Natural killer cell (primary cell): ENCODE measurements around the gene BRS3. TPM values are rescaled to one million over a fixed set of nuclear protein-coding genes. Genes with fewer than 3 reads are reported as not detected.

Source experiments
- ATAC-seq, 3 donors: fragments of 150-1000 bp in 2 of 3; fragments of 200-7000 bp in 1 of 3; cut with Tn5 transposase; 1 replicate in 1 of 3; 2 replicates in 2 of 3; pipeline ENCODE4 v1.10.0; 2021; ENCODE audit warnings: mild to moderate bottlenecking in 2 of 3, moderate library complexity in 2 of 3
- DNase-seq, 2 donors: peaks; one replicate each; pipeline versions ENCODE4 v3.0.0 to v3.0.0-alpha.2; 2013 to 2021; ENCODE audit warnings: mixed read lengths in 1 of 2
- H3K27ac ChIP-seq: one replicate; pipeline ENCODE4 v1.5.1; 2013; ENCODE audit warnings: mild to moderate bottlenecking, low read length
- H3K27me3 ChIP-seq: one replicate; pipeline ENCODE4 v1.6.1; 2013; ENCODE audit warnings: low read length; ENCODE audit not compliant: control insufficient read depth, insufficient read depth
- H3K36me3 ChIP-seq: one replicate; pipeline ENCODE4 v1.6.1; 2013; ENCODE audit warnings: low read length; ENCODE audit not compliant: control insufficient read depth, insufficient read depth
- H3K4me1 ChIP-seq: one replicate; pipeline ENCODE4 v1.6.1; 2013; ENCODE audit warnings: low read length; ENCODE audit not compliant: control insufficient read depth, insufficient read depth
- H3K4me3 ChIP-seq: one replicate; pipeline ENCODE4 v1.5.1; 2013; ENCODE audit warnings: low read length
- H3K9me3 ChIP-seq: one replicate; pipeline ENCODE4 v1.6.1; 2013; ENCODE audit warnings: low read length; ENCODE audit not compliant: control insufficient read depth, insufficient read depth
- H3K27ac Mint-ChIP-seq, 2 donors: one replicate each; pipeline ENCODE4 v1.8.0; 2022; ENCODE audit warnings: mild to moderate bottlenecking in 2 of 2, mixed read lengths in 2 of 2, moderate library complexity in 1 of 2
- H3K27me3 Mint-ChIP-seq, 2 donors: one replicate each; pipeline ENCODE4 v1.8.0; 2022; ENCODE audit warnings: low read depth in 2 of 2, mixed read lengths in 2 of 2
- H3K36me3 Mint-ChIP-seq: one replicate; pipeline ENCODE4 v1.8.0; 2022; ENCODE audit warnings: mixed read lengths
- H3K4me1 Mint-ChIP-seq, 2 donors: one replicate each; pipeline ENCODE4 v1.8.0; 2022; ENCODE audit warnings: mixed read lengths in 2 of 2
- H3K4me3 Mint-ChIP-seq: one replicate; pipeline ENCODE4 v1.8.0; 2022; ENCODE audit warnings: mild to moderate bottlenecking, moderate library complexity, mixed read lengths
- H3K9me3 Mint-ChIP-seq, 2 donors: one replicate each; pipeline ENCODE4 v1.8.0; 2022; ENCODE audit warnings: mixed read lengths in 2 of 2
- WGBS: methylation state at CpG from one replicate; pipeline ENCODE4 v1.1.7; 2013; ENCODE audit warnings: missing lambda C conversion rate; ENCODE audit not compliant: insufficient coverage; 5-methylcytosine and 5-hydroxymethylcytosine counted together
- intact Hi-C: fragments of 100-400 bp; cut with micrococcal nuclease; formaldehyde crosslinking; loops from one replicate; pipeline ENCODE4 v1.14.2; 2022
- total RNA-seq, 4 donors: library from RNA; stranded (reverse); fragments of 120-200 nt in 1 of 4; gene quantifications; one replicate each; pipeline versions ENCODE4 v1.2.3 to v1.2.4, GENCODE V29; 2013 to 2022
- TF ChIP-seq, protein P1 (sequence below): fragments of 200-600 bp; IDR thresholded peaks from one replicate; pipeline ENCODE4 v1.8.0; 2022; ENCODE audit warnings: antibody characterized with exemption

BRS3 gene
- total RNA-seq, 3 donors from 2014 or later (not counting 1 experiment from before 2014, with no cell fraction given): not detected

DNA sequence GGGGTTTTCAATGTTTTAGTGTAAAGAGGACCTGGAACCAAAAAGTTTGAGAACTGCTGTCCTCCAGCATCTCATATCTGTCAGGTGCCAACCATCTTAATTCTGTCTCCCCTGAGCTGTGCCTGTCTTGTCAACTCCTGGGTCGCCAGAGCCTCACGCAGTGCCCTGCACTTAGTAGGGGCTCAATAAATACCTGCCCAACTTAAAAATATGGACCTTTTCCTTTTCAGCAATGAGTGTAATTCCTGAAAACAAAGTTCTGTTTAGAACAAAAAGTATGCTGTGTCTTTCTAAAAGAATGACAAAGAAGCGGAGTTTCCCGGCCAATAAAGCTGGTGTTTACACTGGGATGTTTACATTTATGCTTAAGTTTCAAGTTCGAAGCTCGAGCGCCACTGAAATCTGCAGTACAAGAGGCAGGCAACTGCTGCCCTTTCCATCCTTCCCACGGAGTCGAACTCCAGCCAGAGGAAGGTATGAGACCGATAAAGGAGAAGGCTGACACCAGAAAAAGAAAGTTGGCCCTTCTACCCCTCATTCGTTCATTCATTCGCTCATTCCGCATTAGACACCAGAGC is 8.5 kb downstream of the BRS3 start:
- 8% methylated on average over 9 of the region's 13 CpGs for WGBS
- H3K9me3 ChIP-seq: no peaks in the 10 kb centered on the region
- Mint-ChIP-seq H3K4me1 (peaks cover 12 to 16% of the 10 kb centered on the region in 2 donors), H3K9me3 (no peaks in the 10 kb centered on the region), H3K4me3 (peak overlapping the region; percentile 88), H3K36me3 (peaks cover 2% of the 10 kb centered on the region), H3K27me3 (peaks cover 7 to 17% of the 10 kb centered on the region in 2 donors), H3K27ac (peak overlapping the region; percentile 93)
- ATAC-seq: no peak
- H3K4me3 ChIP-seq: peak overlapping the region; percentile 67
- H3K4me1 ChIP-seq: peaks cover 5% of the 10 kb centered on the region
- intact Hi-C loops: loop anchor here (2.0 to 10.0 kb wide), 3 partner anchors 91 to 521 kb away; partner anchors contain the start of gene MMGT1
- peaks cover 9% of the 10 kb centered on the region for H3K36me3 ChIP-seq
- no peaks in the 10 kb centered on the region for H3K27me3 ChIP-seq
- no peak for DNase-seq
- TF ChIP-seq, protein P1, sequence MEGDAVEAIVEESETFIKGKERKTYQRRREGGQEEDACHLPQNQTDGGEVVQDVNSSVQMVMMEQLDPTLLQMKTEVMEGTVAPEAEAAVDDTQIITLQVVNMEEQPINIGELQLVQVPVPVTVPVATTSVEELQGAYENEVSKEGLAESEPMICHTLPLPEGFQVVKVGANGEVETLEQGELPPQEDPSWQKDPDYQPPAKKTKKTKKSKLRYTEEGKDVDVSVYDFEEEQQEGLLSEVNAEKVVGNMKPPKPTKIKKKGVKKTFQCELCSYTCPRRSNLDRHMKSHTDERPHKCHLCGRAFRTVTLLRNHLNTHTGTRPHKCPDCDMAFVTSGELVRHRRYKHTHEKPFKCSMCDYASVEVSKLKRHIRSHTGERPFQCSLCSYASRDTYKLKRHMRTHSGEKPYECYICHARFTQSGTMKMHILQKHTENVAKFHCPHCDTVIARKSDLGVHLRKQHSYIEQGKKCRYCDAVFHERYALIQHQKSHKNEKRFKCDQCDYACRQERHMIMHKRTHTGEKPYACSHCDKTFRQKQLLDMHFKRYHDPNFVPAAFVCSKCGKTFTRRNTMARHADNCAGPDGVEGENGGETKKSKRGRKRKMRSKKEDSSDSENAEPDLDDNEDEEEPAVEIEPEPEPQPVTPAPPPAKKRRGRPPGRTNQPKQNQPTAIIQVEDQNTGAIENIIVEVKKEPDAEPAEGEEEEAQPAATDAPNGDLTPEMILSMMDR: no peak
- H3K27ac ChIP-seq: peak overlapping the region; percentile 96

DNA sequence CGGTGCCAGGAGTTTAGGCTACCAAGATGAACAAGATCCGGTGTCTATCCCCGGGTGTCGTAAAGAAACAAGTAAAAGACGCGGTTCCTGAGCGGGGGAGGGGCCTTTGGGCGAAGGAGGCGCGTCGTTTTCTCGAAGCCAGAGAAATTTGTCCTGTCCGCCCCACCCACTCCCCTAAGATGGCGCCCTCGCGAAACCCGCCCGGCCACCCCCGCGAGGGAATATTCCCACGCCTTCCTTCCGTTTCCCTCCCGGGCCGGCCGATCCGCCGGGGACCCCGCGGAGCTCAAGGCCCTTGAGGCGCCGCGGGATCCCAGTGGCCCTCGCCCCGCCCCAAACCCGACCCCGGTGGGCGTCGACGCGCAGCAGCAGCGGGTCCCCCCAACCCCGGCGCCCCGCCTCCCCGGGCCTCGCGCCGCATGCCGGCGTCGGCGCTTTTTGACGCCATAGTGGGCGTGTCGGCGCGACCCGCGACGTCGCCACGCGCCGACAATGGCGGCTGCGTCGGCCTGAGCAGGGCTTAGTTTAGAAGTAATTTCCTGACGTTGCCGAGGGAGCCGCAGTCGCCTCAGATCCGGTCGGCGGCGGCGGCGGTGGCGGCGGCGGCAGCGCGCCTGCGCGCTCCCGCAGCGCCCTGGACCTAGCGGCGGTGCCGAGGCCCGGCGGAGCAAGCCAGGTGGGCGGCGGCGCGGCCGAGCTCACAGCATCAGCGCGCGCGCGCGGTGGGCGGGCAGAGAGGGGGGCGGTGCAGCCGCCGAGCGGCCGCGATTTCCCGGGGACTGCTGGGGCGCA is 9.2 kb downstream of the BRS3 start:
- intact Hi-C loops: loop anchor here (2.0 to 10.0 kb wide), 3 partner anchors 90 to 522 kb away; partner anchors contain the start of gene MMGT1
- H3K4me3 Mint-ChIP-seq: peak overlapping the region; percentile 89
- no peaks in the 10 kb centered on the region for H3K9me3 Mint-ChIP-seq
- under 1% methylated on average over 98 of the region's 111 CpGs for WGBS
- H3K36me3 Mint-ChIP-seq: peaks cover 7% of the 10 kb centered on the region
- H3K4me1 Mint-ChIP-seq: peaks cover 12 to 16% of the 10 kb centered on the region in 2 donors
- peaks cover 5% of the 10 kb centered on the region for H3K4me1 ChIP-seq
- peak overlapping the region; percentile 93 for H3K27ac Mint-ChIP-seq
- peak overlapping the region; percentile 84 for H3K4me3 ChIP-seq
- H3K9me3 ChIP-seq: no peaks in the 10 kb centered on the region
- DNase-seq (peak; percentile 78 to 93), ATAC-seq (peak; percentile 79 to 92 (median 81))
- TF ChIP-seq, protein P1: no peak
- peak overlapping the region; percentile 96 for H3K27ac ChIP-seq
- H3K27me3 Mint-ChIP-seq: peaks cover 5 to 10% of the 10 kb centered on the region in 2 donors
- H3K27me3 ChIP-seq: no peaks in the 10 kb centered on the region
- H3K36me3 ChIP-seq: peaks cover 11% of the 10 kb centered on the region

DNA sequence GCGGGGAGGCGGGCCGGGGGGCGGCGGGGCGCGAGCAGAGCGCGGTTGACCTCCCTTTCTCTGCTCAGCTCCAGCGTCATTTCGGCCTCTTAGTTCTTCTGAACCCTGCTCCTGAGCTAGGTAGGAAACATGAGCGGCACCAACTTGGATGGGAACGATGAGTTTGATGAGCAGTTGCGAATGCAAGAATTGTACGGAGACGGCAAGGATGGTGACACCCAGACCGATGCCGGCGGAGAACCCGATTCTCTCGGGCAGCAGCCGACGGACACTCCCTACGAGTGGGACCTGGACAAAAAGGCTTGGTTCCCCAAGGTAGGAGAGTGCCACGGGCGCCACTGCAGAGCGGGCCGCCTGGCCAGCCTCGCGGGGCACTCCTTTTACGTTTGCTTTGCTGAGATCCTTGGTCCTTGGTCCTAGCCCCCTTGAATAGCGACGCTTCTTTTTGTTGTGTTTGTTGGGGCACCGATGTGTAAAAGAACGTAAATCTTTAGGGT is 9.9 kb downstream of the BRS3 start, which contains the start of gene HTATSF1:
Gene HTATSF1, plus strand, starts transcription at position 37 of the 497 bp plus-strand sequence. Its CDS starts 93 bp downstream, at position 130.
- DNase-seq (no peak), ATAC-seq (peak in 1 of 3 donors; percentile 0)
- Mint-ChIP-seq H3K27ac (peak within 1 kb of the TSS; percentile 93), H3K4me1 (peaks cover 12 to 16% of the 10 kb centered on the region in 2 donors), H3K36me3 (peaks cover 7% of the 10 kb centered on the region), H3K4me3 (peak within 1 kb of the TSS; percentile 89), H3K9me3 (no peaks in the 10 kb centered on the region), H3K27me3 (peaks cover 0 to 3% of the 10 kb centered on the region in 2 donors)
- peaks cover 13% of the 10 kb centered on the region for H3K36me3 ChIP-seq
- intact Hi-C loops: loop anchor here (2.0 to 10.0 kb wide), 3 partner anchors 89 to 523 kb away; partner anchors contain the start of gene MMGT1
- H3K4me3 ChIP-seq: peak within 1 kb of the TSS; percentile 84
- TF ChIP-seq, protein P1: no peak
- H3K27me3 ChIP-seq: no peaks in the 10 kb centered on the region
- H3K9me3 ChIP-seq: no peaks in the 10 kb centered on the region
- peaks cover 5% of the 10 kb centered on the region for H3K4me1 ChIP-seq
- peak within 1 kb of the TSS; percentile 96 for H3K27ac ChIP-seq
- WGBS: 0% methylated on average over 30 of the region's 35 CpGs
